HuH-7 (cell line): ENCODE results near the gene PRR19.
A peak's percentile ranks its signal among the peaks of the same experiment; 100 is the strongest.
"Not testable (repeated sequence)": the region's sequence is repeated elsewhere in the genome, so short reads cannot be mapped to it uniquely, and the experiment has no call there.

ENCODE experiments used
- DNase-seq: peaks from one replicate; pipeline ENCODE4 v3.0.0; 2011; ENCODE audit warnings: low spot score

The PRR19 gene

GRCh38 chr19:42325896-42326771, 24.2 kb downstream of the PRR19 start:
- DNase-seq, result peak; percentile 52

- no peak for DNase-seq
Observed at GRCh38 chr19:42326969-42327368, 25.0 kb downstream of the PRR19 start.

GRCh38 chr19:42327381-42327780, 25.4 kb downstream of the PRR19 start:
- DNase-seq, result no peak

- no peak for DNase-seq
Observed at GRCh38 chr19:42328106-42328505, 26.2 kb downstream of the PRR19 start.

- no peak for DNase-seq
Observed at GRCh38 chr19:42328854-42329253, 26.9 kb downstream of the PRR19 start.

GRCh38 chr19:42330241-42330711, 28.3 kb downstream of the PRR19 start:
- DNase-seq, result no peak

GRCh38 chr19:42331333-42331732, 29.4 kb downstream of the PRR19 start:
- not testable (repeated sequence) for DNase-seq

GRCh38 chr19:42332059-42332458, 30.1 kb downstream of the PRR19 start:
- no peak for DNase-seq

GRCh38 chr19:42333018-42333417, 31.1 kb downstream of the PRR19 start:
- DNase-seq, result no peak

- DNase-seq, result no peak
Observed at GRCh38 chr19:42333975-42334696, 32.2 kb downstream of the PRR19 start.

GRCh38 chr19:42334697-42335373, 32.9 kb downstream of the PRR19 start:
- DNase-seq, result no peak

- no peak for DNase-seq
Observed at GRCh38 chr19:42335374-42335936, 33.5 kb downstream of the PRR19 start.

- no peak for DNase-seq
Observed at GRCh38 chr19:42335971-42336370, 34.0 kb downstream of the PRR19 start.

GRCh38 chr19:42339126-42339860, 37.4 kb downstream of the PRR19 start:
- not testable (repeated sequence) for DNase-seq

GRCh38 chr19:42339922-42340321, 38.0 kb downstream of the PRR19 start:
- not testable (repeated sequence) for DNase-seq

- DNase-seq, result no peak
Observed at GRCh38 chr19:42343344-42344110, 41.6 kb downstream of the PRR19 start.

- no peak for DNase-seq
Observed at GRCh38 chr19:42344336-42344893, 42.5 kb downstream of the PRR19 start.

- no peak for DNase-seq
Observed at GRCh38 chr19:42345191-42345812, 43.4 kb downstream of the PRR19 start.

GRCh38 chr19:42348211-42348610, 46.3 kb downstream of the PRR19 start:
- DNase-seq, result no peak
